Breast epithelium (tissue), 4 donors: ENCODE data around the gene FAM20C. TPM values are rescaled to one million over a fixed set of nuclear protein-coding genes. Genes with fewer than 3 reads are reported as not detected.
"Not testable (repeated sequence)": the region's sequence is repeated elsewhere in the genome, so short reads cannot be mapped to it uniquely, and the experiment has no call there.

Source experiments
- DNase-seq, 2 donors: peaks; one replicate each; pipeline ENCODE4 v3.0.0-alpha.2; 2019; ENCODE audit warnings: low spot score in 2 of 2
- H3K27ac ChIP-seq, 2 donors: fragments of 200-600 bp; sonication (generic) in 1 of 2; one replicate each; pipeline ENCODE4 v1.5.1; 2016 to 2019; ENCODE audit warnings: mild to moderate bottlenecking in 1 of 2
- H3K27me3 ChIP-seq, 2 donors: fragments of 200-600 bp; sonication (generic) in 1 of 2; one replicate each; pipeline versions ENCODE4 v1.5.1 to v1.6.0; 2017 to 2019; ENCODE audit warnings: control low read depth in 1 of 2, mild to moderate bottlenecking in 1 of 2
- H3K36me3 ChIP-seq: fragments of 200-600 bp; one replicate; pipeline ENCODE4 v1.5.1; 2019
- H3K4me1 ChIP-seq, 2 donors: fragments of 200-600 bp; sonication (generic); one replicate each; pipeline ENCODE4 v1.5.1; 2016 to 2019; ENCODE audit warnings: control low read depth in 1 of 2
- H3K4me3 ChIP-seq, 3 donors: fragments of 200-600 bp; sonication (generic); 1 replicate in 2 of 3; 2 replicates in 1 of 3; pipeline ENCODE4 v1.5.1; 2016 to 2019; ENCODE audit warnings: mild to moderate bottlenecking in 3 of 3, moderate library complexity in 2 of 3
- H3K9me3 ChIP-seq, 2 donors: fragments of 200-600 bp; sonication (generic) in 1 of 2; one replicate each; pipeline ENCODE4 v1.5.1; 2016 to 2019; ENCODE audit warnings: control low read depth in 1 of 2
- POLR2A ChIP-seq: fragments of 450-650 bp; IDR thresholded peaks from one replicate; pipeline ENCODE4 v1.6.1; 2016; ENCODE audit warnings: antibody characterized with exemption, mild to moderate bottlenecking, moderate library complexity
- POLR2AphosphoS5 ChIP-seq, 3 donors: sonication (generic); formaldehyde crosslinking; IDR thresholded peaks; one replicate each; pipeline ENCODE4 v1.6.1; 2017; ENCODE audit warnings: antibody characterized with exemption in 3 of 3
- intact Hi-C: fragments of 100-400 bp; cut with DNase I; formaldehyde crosslinking; loops from one replicate; pipeline ENCODE4 v1.15.1; 2023; ENCODE audit warnings: low total_unique reads
- total RNA-seq, 3 donors: library from RNA; depleted of rRNA; stranded (reverse); fragments of >200 nt; gene quantifications; one replicate each; pipeline ENCODE4 v1.1.0, GENCODE V29; 2016
- TF ChIP-seq, protein P1 (sequence below), 3 donors: fragments of 450-650 bp; IDR thresholded peaks; one replicate each; pipeline ENCODE4 v1.5.1; 2016 to 2017; ENCODE audit warnings: antibody characterized with exemption in 3 of 3, mild to moderate bottlenecking in 3 of 3, moderate library complexity in 3 of 3

FAM20C gene
- total RNA-seq, 3 donors from 2014 or later, result 30.7 to 73.7 (median 71.0) TPM

- no peaks in the 10 kb centered on the region for H3K27me3 ChIP-seq
- no peak overlapping the region for H3K27ac ChIP-seq
- no peaks in the 10 kb centered on the region for H3K4me1 ChIP-seq
- TF ChIP-seq, protein P1, sequence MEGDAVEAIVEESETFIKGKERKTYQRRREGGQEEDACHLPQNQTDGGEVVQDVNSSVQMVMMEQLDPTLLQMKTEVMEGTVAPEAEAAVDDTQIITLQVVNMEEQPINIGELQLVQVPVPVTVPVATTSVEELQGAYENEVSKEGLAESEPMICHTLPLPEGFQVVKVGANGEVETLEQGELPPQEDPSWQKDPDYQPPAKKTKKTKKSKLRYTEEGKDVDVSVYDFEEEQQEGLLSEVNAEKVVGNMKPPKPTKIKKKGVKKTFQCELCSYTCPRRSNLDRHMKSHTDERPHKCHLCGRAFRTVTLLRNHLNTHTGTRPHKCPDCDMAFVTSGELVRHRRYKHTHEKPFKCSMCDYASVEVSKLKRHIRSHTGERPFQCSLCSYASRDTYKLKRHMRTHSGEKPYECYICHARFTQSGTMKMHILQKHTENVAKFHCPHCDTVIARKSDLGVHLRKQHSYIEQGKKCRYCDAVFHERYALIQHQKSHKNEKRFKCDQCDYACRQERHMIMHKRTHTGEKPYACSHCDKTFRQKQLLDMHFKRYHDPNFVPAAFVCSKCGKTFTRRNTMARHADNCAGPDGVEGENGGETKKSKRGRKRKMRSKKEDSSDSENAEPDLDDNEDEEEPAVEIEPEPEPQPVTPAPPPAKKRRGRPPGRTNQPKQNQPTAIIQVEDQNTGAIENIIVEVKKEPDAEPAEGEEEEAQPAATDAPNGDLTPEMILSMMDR (IDR thresholded peaks at IDR 0.05), result no peak
- TF ChIP-seq POLR2AphosphoS5 (IDR thresholded peaks at IDR 0.05) (no peak), POLR2A (no peak)
- no peaks in the 10 kb centered on the region for H3K36me3 ChIP-seq
- intact Hi-C loops, result no loop called here
- no peak for DNase-seq
- H3K4me3 ChIP-seq, result no peak overlapping the region
- H3K9me3 ChIP-seq, result no peaks in the 10 kb centered on the region
These were observed 10.6 kb upstream of the FAM20C start for GRCh38 chr7:181738-182137.

GRCh38 chr7:182502-182901 is 9.9 kb upstream of the FAM20C start:
- H3K27ac ChIP-seq, H3K4me3 ChIP-seq, H3K9me3 ChIP-seq, H3K4me1 ChIP-seq, H3K27me3 ChIP-seq, intact Hi-C loops, H3K36me3 ChIP-seq, DNase-seq: not testable (repeated sequence)

- Histone ChIP-seq H3K9me3 (no peaks in the 10 kb centered on the region), H3K4me3 (no peak overlapping the region), H3K36me3 (no peaks in the 10 kb centered on the region), H3K4me1 (no peaks in the 10 kb centered on the region), H3K27ac (no peak overlapping the region), H3K27me3 (no peaks in the 10 kb centered on the region)
- TF ChIP-seq POLR2A (no peak), POLR2AphosphoS5 (IDR thresholded peaks at IDR 0.05) (no peak)
- TF ChIP-seq, protein P1 (IDR thresholded peaks at IDR 0.05), result no peak
- intact Hi-C loops, result no loop called here
- DNase-seq, result no peak
These were observed 8.7 kb upstream of the FAM20C start for GRCh38 chr7:183496-184292.

DNA sequence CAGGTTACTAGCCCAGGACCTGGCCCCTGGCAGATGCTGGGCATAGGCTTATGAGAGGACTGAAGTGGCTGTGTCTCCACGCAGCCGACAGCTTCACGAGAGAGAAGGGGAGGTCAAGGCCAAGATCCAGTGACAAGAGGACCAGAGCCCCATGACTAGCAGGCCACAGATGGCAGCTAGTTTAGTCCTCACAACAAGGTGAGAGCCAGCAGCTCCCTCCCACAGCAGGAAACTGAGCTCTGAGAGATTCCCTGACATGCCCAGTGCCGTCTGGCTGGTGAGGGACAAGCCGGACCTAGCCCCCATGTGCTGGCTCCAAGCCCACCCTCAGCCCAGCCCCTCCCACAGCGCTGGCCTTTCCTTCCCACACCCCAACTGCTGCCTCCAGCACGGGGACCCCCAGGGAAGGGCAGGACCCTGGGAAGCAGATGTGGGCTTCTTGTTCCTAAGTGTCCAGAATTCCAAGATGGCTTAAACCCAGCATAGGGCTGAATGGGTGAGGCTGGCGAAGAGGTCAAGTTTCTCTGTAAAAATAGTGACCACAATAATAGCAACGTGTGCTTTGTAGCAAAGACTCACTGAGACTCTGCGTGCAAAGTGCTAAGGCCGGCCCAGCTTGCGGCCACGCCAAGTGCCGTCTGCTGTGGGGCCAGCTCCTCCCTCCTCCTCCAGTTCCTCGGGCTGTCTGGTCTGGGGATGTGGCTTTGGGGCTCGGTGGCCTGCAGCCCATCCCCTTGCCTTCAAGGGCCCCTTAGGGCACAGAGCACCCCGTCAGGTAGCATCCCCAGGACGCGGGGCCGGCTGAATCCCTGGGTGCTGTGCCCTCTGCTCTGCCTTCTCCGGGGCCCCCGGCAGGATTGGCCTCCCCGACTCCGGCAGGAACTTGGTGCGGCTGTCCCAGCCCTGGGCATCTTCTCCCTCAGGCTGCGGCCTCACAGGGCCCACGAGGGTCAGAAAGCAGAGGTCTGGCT is 7.8 kb upstream of the FAM20C start:
- H3K9me3 ChIP-seq, result no peaks in the 10 kb centered on the region
- no peak for DNase-seq

GRCh38 chr7:186516-187113 is 5.8 kb upstream of the FAM20C start:
- DNase-seq, result no peak
- Histone ChIP-seq H3K27me3 (no peaks in the 10 kb centered on the region), H3K36me3 (no peaks in the 10 kb centered on the region), H3K9me3 (no peaks in the 10 kb centered on the region), H3K4me3 (no peak overlapping the region), H3K27ac (no peak overlapping the region), H3K4me1 (peaks cover 3 to 4% of the 10 kb centered on the region in 2 donors)
- intact Hi-C loops, result no loop called here
- no peak for TF ChIP-seq POLR2A
- TF ChIP-seq, protein P1 (IDR thresholded peaks at IDR 0.05), result no peak
- no peak for TF ChIP-seq POLR2AphosphoS5 (IDR thresholded peaks at IDR 0.05)

More for the DNA sequence above, 7.8 kb upstream of the FAM20C start:
- no peaks in the 10 kb centered on the region for H3K36me3 ChIP-seq
- no peak overlapping the region for H3K4me3 ChIP-seq
- no peak overlapping the region for H3K27ac ChIP-seq
- no peaks in the 10 kb centered on the region for H3K4me1 ChIP-seq
- H3K27me3 ChIP-seq, result no peaks in the 10 kb centered on the region
- TF ChIP-seq POLR2A (no peak), POLR2AphosphoS5 (IDR thresholded peaks at IDR 0.05) (no peak)
- TF ChIP-seq, protein P1 (IDR thresholded peaks at IDR 0.05), result no peak
- intact Hi-C loops, result no loop called here
